GM12878 (cell line): ENCODE data around the gene GORASP2. TPM values are rescaled to one million over a fixed set of nuclear protein-coding genes. Genes with fewer than 3 reads are reported as not detected.

ENCODE experiments used
- ATAC-seq: fragments of 200-7000 bp; cut with Tn5 transposase; 3 replicates; pipeline ENCODE4 v1.9.1; 2020; ENCODE audit warnings: mild to moderate bottlenecking, moderate library complexity
- BruUV-seq: library from RNA; stranded (reverse); fragments of 400-500 nt; replicated peaks from 2 replicates; lab custom pipeline; 2021; lab: Mats Ljungman, UMichigan
- CTCF ChIA-PET: fragments of 300-600 bp; sonication (Branson Sonifier 250); formaldehyde crosslinking; extraction: SDS; loops from one replicate; lab custom pipeline; 2021; ENCODE audit warnings: inconsistent platforms; lab: Yijun Ruan, JAX
- POLR2A ChIA-PET: fragments of 350-600 bp; formaldehyde crosslinking; extraction: SDS; loops from one replicate; lab custom pipeline; 2021; ENCODE audit warnings: inconsistent platforms; lab: Charles Lee
- RAD21 ChIA-PET: fragments of 300-600 bp; sonication (Branson Sonifier 250); formaldehyde crosslinking; loops from one replicate; lab custom pipeline; 2023; ENCODE audit warnings: antibody characterized with exemption; ENCODE audit not compliant: unreplicated experiment; lab: Charles Lee
- SMC1A ChIA-PET: fragments of 300-600 bp; sonication (Branson Sonifier 250); formaldehyde crosslinking; loops from one replicate; lab custom pipeline; 2023; ENCODE audit not compliant: unreplicated experiment, uncharacterized antibody; lab: Charles Lee
- DNase-seq: peaks from one replicate; pipeline ENCODE4 v3.0.0-alpha.2; 2011; ENCODE audit warnings: low read depth, low spot score
- FAIRE-seq: peaks from 3 replicates; lab custom pipeline; 2011; peaks lifted over from hg19 to GRCh38; lab: Jason Lieb, UNC
- H2AFZ ChIP-seq: 2 replicates; pipeline ENCODE4 v1.6.0; 2011; ENCODE audit warnings: low read depth, low read length, control low read depth; ENCODE audit not compliant: control insufficient read depth
- H3K27ac ChIP-seq: 2 replicates; pipeline ENCODE4 v1.5.1; 2011; ENCODE audit warnings: control low read depth; ENCODE audit not compliant: control insufficient read depth, insufficient read depth
- H3K27me3 ChIP-seq, 2 experiments: replicated peaks in 1 of 2; 2 replicates each; pipeline versions ENCODE4 v1.6.0 to v1.6.1; 2011; ENCODE audit warnings: low read length in 1 of 2; ENCODE audit not compliant: control insufficient read depth in 2 of 2, insufficient read depth in 2 of 2
- H3K36me3 ChIP-seq, 2 experiments: 2 replicates each; pipeline ENCODE4 v1.5.1; 2011; ENCODE audit warnings: low read length in 1 of 2; ENCODE audit not compliant: control insufficient read depth in 2 of 2, insufficient read depth in 2 of 2
- H3K4me1 ChIP-seq: 2 replicates; pipeline ENCODE4 v1.6.1; 2011; ENCODE audit warnings: mild to moderate bottlenecking, low read length, moderate library complexity, mixed read lengths; ENCODE audit not compliant: control insufficient read depth, insufficient read depth
- H3K4me2 ChIP-seq: 2 replicates; pipeline ENCODE4 v1.6.0; 2011; ENCODE audit warnings: control low read depth; ENCODE audit not compliant: control insufficient read depth, insufficient read depth
- H3K4me3 ChIP-seq: fragments of 200-600 bp; sonication (generic); 2 replicates; pipeline ENCODE4 v1.5.1; 2016
- H3K79me2 ChIP-seq: 2 replicates; pipeline ENCODE4 v1.6.0; 2011; ENCODE audit warnings: low read length; ENCODE audit not compliant: control insufficient read depth, insufficient read depth
- H3K9ac ChIP-seq: 2 replicates; pipeline ENCODE4 v1.8.0; 2011; ENCODE audit warnings: low read length, control low read depth, mixed read lengths; ENCODE audit not compliant: control insufficient read depth, insufficient read depth
- H3K9me3 ChIP-seq: replicated peaks from 3 replicates; pipeline ENCODE4 v1.5.1; 2011; ENCODE audit warnings: mild to moderate bottlenecking, low read length; ENCODE audit not compliant: control insufficient read depth, insufficient read depth
- H4K20me1 ChIP-seq: 2 replicates; pipeline ENCODE4 v1.6.0; 2011; ENCODE audit not compliant: control insufficient read depth, insufficient read depth
- ATF3 ChIP-seq: IDR thresholded peaks from 2 replicates; pipeline ENCODE4 v1.6.1; 2011; ENCODE audit warnings: low read depth, mild to moderate bottlenecking, low read length, moderate library complexity, borderline replicate concordance; ENCODE audit errors: extremely low read depth
- BCL3 ChIP-seq: IDR thresholded peaks from 2 replicates; pipeline ENCODE4 v1.6.1; 2011; ENCODE audit warnings: borderline replicate concordance, low read depth, mild to moderate bottlenecking, moderate library complexity, low read length; ENCODE audit not compliant: insufficient read depth, poor library complexity, severe bottlenecking
- BRCA1 ChIP-seq: IDR thresholded peaks from 2 replicates; pipeline ENCODE4 v1.6.1; 2011; ENCODE audit warnings: low read depth, low read length, improper control_type of control experiment
- CEBPZ ChIP-seq: fragments of 150-350 bp; IDR thresholded peaks from 2 replicates; pipeline ENCODE4 v1.6.1; 2016; ENCODE audit warnings: low read depth, low read length
- CHD1 ChIP-seq: IDR thresholded peaks from 2 replicates; pipeline ENCODE4 v1.6.1; 2012; ENCODE audit warnings: low read depth, low read length, improper control_type of control experiment
- EGR1 ChIP-seq, 2 experiments: IDR thresholded peaks; 1 replicate in 1 of 2; 2 replicates in 1 of 2; pipeline ENCODE4 v1.6.1; 2011 to 2012; ENCODE audit warnings: low read depth in 2 of 2, low read length in 2 of 2, borderline replicate concordance in 1 of 2, mild to moderate bottlenecking in 1 of 2, moderate library complexity in 1 of 2
- MAX ChIP-seq: IDR thresholded peaks from 2 replicates; pipeline ENCODE4 v1.6.1; 2012; ENCODE audit warnings: low read depth, low read length, improper control_type of control experiment
- MEF2A ChIP-seq: IDR thresholded peaks from 2 replicates; pipeline ENCODE4 v1.6.1; 2011; ENCODE audit warnings: low read depth, mild to moderate bottlenecking, low read length, moderate library complexity; ENCODE audit not compliant: insufficient read depth
- MTA2 ChIP-seq: fragments of 450-650 bp; IDR thresholded peaks from 2 replicates; pipeline ENCODE4 v1.6.1; 2016; ENCODE audit warnings: low read depth, mild to moderate bottlenecking, moderate library complexity
- TARDBP ChIP-seq: IDR thresholded peaks from 2 replicates; pipeline ENCODE4 v1.6.1; 2016; ENCODE audit warnings: borderline replicate concordance
- TCF12 ChIP-seq: IDR thresholded peaks from 2 replicates; pipeline ENCODE4 v1.6.1; 2011; ENCODE audit warnings: low read depth, mild to moderate bottlenecking, low read length
- ZNF207 ChIP-seq: fragments of 450-650 bp; IDR thresholded peaks from 2 replicates; pipeline ENCODE4 v1.6.1; 2014; ENCODE audit warnings: antibody characterized with exemption, mild to moderate bottlenecking, borderline replicate concordance
- ZNF622 ChIP-seq: fragments of 450-650 bp; IDR thresholded peaks from 2 replicates; pipeline ENCODE4 v1.6.1; 2017; ENCODE audit warnings: mild to moderate bottlenecking, inconsistent platforms
- ZZZ3 ChIP-seq: IDR thresholded peaks from 2 replicates; pipeline ENCODE4 v1.6.1; 2011; ENCODE audit warnings: low read depth; ENCODE audit not compliant: control insufficient read depth, insufficient read length
- WGBS: methylation state at CpG from one replicate; pipeline ENCODE4 v1.1.6; 2016; ENCODE audit warnings: low lambda C conversion rate; ENCODE audit not compliant: insufficient replicate concordance, insufficient coverage; ENCODE audit errors: missing lambda C conversion rate; 5-methylcytosine and 5-hydroxymethylcytosine counted together
- in situ Hi-C: fragments of 300-500 bp; cut with MboI; formaldehyde crosslinking; loops from 9 replicates; pipeline ENCODE4 v1.14.3; 2018; ENCODE audit warnings: mixed read lengths
- intact Hi-C: fragments of 100-400 bp; cut with micrococcal nuclease; formaldehyde crosslinking; loops from one replicate; pipeline ENCODE4 v1.14.2; 2022; ENCODE audit not compliant: unreplicated experiment
- polyA plus RNA-seq, 11 experiments: library from polyadenylated mRNA; depleted of rRNA in 4 of 11; unstranded in 6 of 11; stranded (reverse) in 5 of 11; fragments of >200 nt; fragmentation: Nextera tagmentation in 4 of 11; fragmentation: Illumina TruSeq in 1 of 11; extraction: Ambion mirVana in 4 of 11; extraction: Trizol in 1 of 11; gene quantifications; 1 replicate in 1 of 11; 2 replicates in 10 of 11; pipeline versions ENCODE4 v1.2.1 to v1.2.3, GENCODE V29; 2011 to 2016; ENCODE audit warnings: inconsistent platforms in 2 of 11, missing spikeins in 2 of 11, low read depth in 1 of 11
- total RNA-seq, 4 experiments: library from RNA; depleted of rRNA in 3 of 4; stranded (reverse); fragments of >200 nt in 3 of 4; fragmentation: Illumina TruSeq in 1 of 4; extraction: Trizol in 1 of 4; gene quantifications; 2 replicates each; pipeline versions ENCODE4 v1.2.1 to v1.2.3, GENCODE V29; 2013 to 2021

The GORASP2 gene
- total and polyA plus RNA-seq, 10 of the 15 experiments (the other 5 are each of a cell fraction or from before 2014, with no cell fraction given): 26.3 to 169 (median 103) TPM

GRCh38 chr2:170973492-170974303 lies 44.6 kb downstream of the GORASP2 start (continued):
- TF ChIP-seq BRCA1 (no peak), MAX (peak; percentile 69; the same call in 1 of the 2 replicates), TARDBP (peak; percentile 83), CEBPZ (no peak)

GRCh38 chr2:170974304-170974993 lies 45.4 kb downstream of the GORASP2 start:
- Histone ChIP-seq H3K27ac (no peak overlapping the region), H3K27me3 (no peaks in the 10 kb centered on the region), H3K79me2 (no peaks in the 10 kb centered on the region; the same call in 1 of the 2 replicates), H3K36me3 (no peaks in the 10 kb centered on the region), H3K4me2 (peak overlapping the region; percentile 53), H2AFZ (no peak overlapping the region; the same call in 1 of the 2 replicates), H3K9me3 (no peaks in the 10 kb centered on the region), H3K4me1 (peaks cover 10% of the 10 kb centered on the region), H4K20me1 (no peaks in the 10 kb centered on the region), H3K4me3 (peak overlapping the region; percentile 78), H3K9ac (no peak overlapping the region)
- no TSS peak for BruUV-seq
- POLR2A ChIA-PET: interaction anchor here (0.9 to 1.0 kb wide), 2 partner anchors 15 to 557 kb away, joined by 3 read pairs; no protein-coding TSS in a partner anchor
- ATAC-seq (no peak), FAIRE-seq (no peak), DNase-seq (no peak)
- in situ Hi-C loops: loop anchor here (10.0 to 25.0 kb wide), 2 partner anchors 463 to 1130 kb away; partner anchors contain the start of genes DCAF17, DLX2 and METTL8
- CTCF ChIA-PET: interaction anchor here (0.6 to 1.6 kb wide), 11 partner anchors 10 to 621 kb away, joined by 3 to 8 read pairs (median 3); partner anchors contain the start of gene CYBRD1
- RAD21 ChIA-PET: interaction anchor here (1.0 to 3.8 kb wide), 3 partner anchors 42 to 473 kb away, joined by 4 to 28 read pairs (median 12); no protein-coding TSS in a partner anchor
- SMC1A ChIA-PET: interaction anchor here (0.6 to 2.7 kb wide), 7 partner anchors 10 to 599 kb away, joined by 3 to 13 read pairs (median 5); no protein-coding TSS in a partner anchor
- 97% methylated on average over 11 of the region's 11 CpGs for WGBS
- intact Hi-C loops: loop anchor here (5.0 kb wide), 3 partner anchors 348 to 598 kb away; partner anchors contain the start of genes DCAF17 and METTL8
- no peak for TF ChIP-seq MTA2
- no peak for TF ChIP-seq CHD1
- TF ChIP-seq ATF3: no peak
- no peak for TF ChIP-seq ZNF207
- TF ChIP-seq MEF2A: no peak
- TF ChIP-seq TCF12: no peak
- no peak for TF ChIP-seq ZZZ3
- no peak for TF ChIP-seq EGR1 (IDR thresholded peaks at IDR 0.05; ENCODE audit: borderline replicate concordance in 1 of 2, low read depth in 2 of 2, low read length in 2 of 2)
- TF ChIP-seq ZNF622: no peak
- no peak for TF ChIP-seq BCL3
